Measurements from ENCODE around the gene DPP10. TPM values are rescaled to one million over a fixed set of nuclear protein-coding genes. Genes with fewer than 3 reads are reported as not detected.
"Not testable (repeated sequence)": the region's sequence is repeated elsewhere in the genome, so short reads cannot be mapped to it uniquely, and the experiment has no call there.

DPP10 gene
- total RNA-seq, 2 donors from 2014 or later: 3.1 to 11.2 TPM

DNA sequence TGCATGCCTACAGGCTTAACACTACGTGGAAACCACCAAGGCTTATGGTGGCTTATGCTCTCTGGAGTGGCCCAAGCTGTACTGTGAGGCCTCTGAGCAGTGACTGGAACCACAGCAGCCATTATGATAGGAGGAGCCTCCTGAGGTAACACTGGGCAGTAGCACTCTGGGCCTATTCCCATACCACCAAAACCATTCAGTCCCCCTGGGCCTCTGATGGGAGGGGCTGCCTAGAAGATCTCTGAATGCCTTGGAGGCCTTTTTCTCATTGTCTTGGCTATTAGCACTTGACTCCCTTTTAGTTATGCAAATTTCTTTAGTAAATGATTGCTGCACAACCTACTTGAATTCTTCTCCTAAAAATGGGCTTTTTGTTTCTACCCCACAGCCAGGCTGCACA is 985.0 kb downstream of the DPP10 start:
- no peak for ATAC-seq
- no peaks in the 10 kb centered on the region for H3K9me3 ChIP-seq
- H3K4me3 ChIP-seq: no peak overlapping the region
- no peaks in the 10 kb centered on the region for H3K36me3 ChIP-seq (replicated peaks in 1 of 2; ENCODE audit: insufficient read depth in 1 of 2, low read depth in 2 of 2)
- TF ChIP-seq POLR2A (IDR thresholded peaks at IDR 0.05): no peak
- TF ChIP-seq, protein P1, sequence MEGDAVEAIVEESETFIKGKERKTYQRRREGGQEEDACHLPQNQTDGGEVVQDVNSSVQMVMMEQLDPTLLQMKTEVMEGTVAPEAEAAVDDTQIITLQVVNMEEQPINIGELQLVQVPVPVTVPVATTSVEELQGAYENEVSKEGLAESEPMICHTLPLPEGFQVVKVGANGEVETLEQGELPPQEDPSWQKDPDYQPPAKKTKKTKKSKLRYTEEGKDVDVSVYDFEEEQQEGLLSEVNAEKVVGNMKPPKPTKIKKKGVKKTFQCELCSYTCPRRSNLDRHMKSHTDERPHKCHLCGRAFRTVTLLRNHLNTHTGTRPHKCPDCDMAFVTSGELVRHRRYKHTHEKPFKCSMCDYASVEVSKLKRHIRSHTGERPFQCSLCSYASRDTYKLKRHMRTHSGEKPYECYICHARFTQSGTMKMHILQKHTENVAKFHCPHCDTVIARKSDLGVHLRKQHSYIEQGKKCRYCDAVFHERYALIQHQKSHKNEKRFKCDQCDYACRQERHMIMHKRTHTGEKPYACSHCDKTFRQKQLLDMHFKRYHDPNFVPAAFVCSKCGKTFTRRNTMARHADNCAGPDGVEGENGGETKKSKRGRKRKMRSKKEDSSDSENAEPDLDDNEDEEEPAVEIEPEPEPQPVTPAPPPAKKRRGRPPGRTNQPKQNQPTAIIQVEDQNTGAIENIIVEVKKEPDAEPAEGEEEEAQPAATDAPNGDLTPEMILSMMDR (IDR thresholded peaks at IDR 0.05): no peak
- 100% methylated on average over 1 of the region's 1 CpG; no CpG with 5 or more reads in 1 of the 2 donors for WGBS, 2 donors
- no peak for DNase-seq
- H3K27me3 ChIP-seq: no peaks in the 10 kb centered on the region
- intact Hi-C loops (cut with DNase I): no loop called here
- no peaks in the 10 kb centered on the region for H3K4me1 ChIP-seq
- H3K27ac ChIP-seq: no peak overlapping the region

DNA sequence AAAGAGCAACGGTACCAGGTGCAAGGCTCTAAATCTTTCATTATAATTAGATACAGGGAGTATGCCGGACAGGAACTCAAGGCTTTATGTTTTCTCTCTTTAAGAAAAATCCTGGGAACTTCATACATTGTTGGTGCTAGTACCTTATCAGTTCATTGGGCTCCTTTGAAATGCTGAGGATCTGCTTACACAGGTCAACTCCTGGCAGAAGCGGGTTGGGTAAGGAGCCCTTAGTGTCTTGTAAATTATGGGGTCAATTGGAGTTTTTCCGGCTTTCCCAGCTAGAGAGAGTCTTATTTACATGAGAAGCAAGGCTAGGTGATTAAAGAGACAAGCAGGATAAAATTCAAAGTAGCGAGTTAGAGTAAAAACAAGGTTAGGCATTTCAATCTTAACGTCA is 998.3 kb downstream of the DPP10 start:
- H3K9me3 ChIP-seq; H3K4me1 ChIP-seq; H3K4me3 ChIP-seq; ATAC-seq; H3K27ac ChIP-seq; DNase-seq; H3K27me3 ChIP-seq; H3K36me3 ChIP-seq (replicated peaks in 1 of 2; ENCODE audit: insufficient read depth in 1 of 2, low read depth in 2 of 2); intact Hi-C loops (cut with DNase I): not testable (repeated sequence)
- WGBS, 2 donors: 40 to 44% methylated on average over 6 of the region's 6 CpGs

DNA sequence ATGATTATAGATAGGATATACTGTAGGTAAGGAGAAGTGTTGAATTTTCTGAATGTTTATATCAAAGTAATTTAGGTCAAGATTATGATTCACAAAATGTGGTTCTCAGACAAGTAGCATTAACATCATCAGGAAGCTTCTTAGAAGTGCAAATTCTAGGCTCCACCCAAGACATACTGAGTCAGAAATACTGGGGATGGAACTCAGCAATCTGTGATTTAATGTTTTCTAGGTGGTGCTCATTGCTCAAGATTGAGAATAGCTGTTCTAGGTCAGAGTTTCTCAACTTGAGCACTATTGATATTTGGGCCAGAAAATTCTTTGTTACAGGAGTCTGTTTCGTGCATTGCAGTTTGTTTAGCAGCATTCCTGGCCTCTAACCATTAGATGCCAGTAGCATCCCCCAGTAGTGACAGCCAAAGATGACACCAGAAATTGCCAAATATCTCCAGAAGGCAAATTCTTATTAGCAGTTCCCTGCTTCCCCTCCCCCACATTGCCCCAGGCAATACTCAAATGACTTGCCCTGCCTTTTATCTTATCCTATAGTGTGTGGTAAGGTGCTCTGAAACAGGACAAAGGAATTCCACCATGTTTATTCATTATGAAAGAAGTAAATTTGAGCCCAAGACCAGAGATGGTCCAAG is 1001.2 kb downstream of the DPP10 start:
- DNase-seq: no peak
- no peak overlapping the region for H3K4me3 ChIP-seq
- 77 to 91% methylated on average over 1 of the region's 1 CpG for WGBS, 2 donors
- intact Hi-C loops (cut with DNase I): no loop called here
- H3K9me3 ChIP-seq: no peaks in the 10 kb centered on the region
- no peaks in the 10 kb centered on the region for H3K4me1 ChIP-seq
- no peak overlapping the region for H3K27ac ChIP-seq
- TF ChIP-seq, protein P1 (IDR thresholded peaks at IDR 0.05): no peak
- no peak for TF ChIP-seq POLR2A (IDR thresholded peaks at IDR 0.05)
- H3K36me3 ChIP-seq (replicated peaks in 1 of 2; ENCODE audit: insufficient read depth in 1 of 2, low read depth in 2 of 2): no peaks in the 10 kb centered on the region
- no peak for ATAC-seq
- no peaks in the 10 kb centered on the region for H3K27me3 ChIP-seq

DNA sequence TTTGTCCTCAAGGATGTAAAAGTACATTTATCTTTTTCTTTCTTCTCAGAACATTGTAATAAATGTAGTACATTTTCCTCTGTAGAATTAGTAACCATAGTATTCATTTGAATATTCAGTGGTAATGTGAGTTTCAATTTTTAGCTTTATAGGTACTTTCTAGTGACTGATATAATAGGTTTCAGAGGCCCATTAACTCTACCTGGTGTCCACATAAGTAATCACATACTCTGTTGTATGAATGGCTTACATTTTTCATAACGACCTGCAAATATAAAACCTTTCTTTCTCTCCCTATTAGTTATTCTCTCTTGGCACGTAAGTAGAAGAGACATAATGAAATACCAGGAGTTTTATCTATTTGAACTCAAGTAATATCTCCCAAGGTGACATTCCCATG is 1017.6 kb downstream of the DPP10 start:
- Histone ChIP-seq H3K27me3 (no peaks in the 10 kb centered on the region), H3K9me3 (no peaks in the 10 kb centered on the region), H3K27ac (no peak overlapping the region), H3K4me1 (peaks cover 3% of the 10 kb centered on the region), H3K36me3 (replicated peaks in 1 of 2; ENCODE audit: insufficient read depth in 1 of 2, low read depth in 2 of 2) (no peaks in the 10 kb centered on the region), H3K4me3 (no peak overlapping the region)
- TF ChIP-seq, protein P1 (IDR thresholded peaks at IDR 0.05): no peak
- no peak for TF ChIP-seq POLR2A (IDR thresholded peaks at IDR 0.05)
- no peak for DNase-seq
- intact Hi-C loops (cut with DNase I): no loop called here
- ATAC-seq: no peak
- 33 to 39% methylated on average over 2 of the region's 2 CpGs for WGBS, 2 donors

DNA sequence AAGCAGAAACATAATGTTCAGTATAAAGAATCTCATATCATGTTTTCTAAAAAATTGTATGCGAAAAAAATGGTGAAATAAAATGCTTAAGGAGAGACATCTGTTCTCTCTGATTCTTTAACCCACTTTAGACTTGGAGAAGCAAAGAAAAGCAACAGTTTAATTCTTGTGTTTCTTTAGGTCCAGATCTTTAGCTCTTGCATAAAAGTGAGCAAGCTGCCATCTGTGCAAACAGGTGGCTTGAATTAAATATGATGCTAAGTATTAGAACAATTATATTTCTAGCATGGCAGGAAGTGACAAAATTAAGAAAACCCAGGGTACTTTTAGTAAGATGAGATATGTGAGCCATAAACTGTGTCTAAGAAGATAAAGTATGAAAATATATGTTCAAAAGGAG is 1038.3 kb downstream of the DPP10 start:
- TF ChIP-seq POLR2A (IDR thresholded peaks at IDR 0.05): no peak
- TF ChIP-seq, protein P1 (IDR thresholded peaks at IDR 0.05): no peak
- no peaks in the 10 kb centered on the region for H3K4me1 ChIP-seq
- H3K27me3 ChIP-seq: no peaks in the 10 kb centered on the region
- H3K27ac ChIP-seq: no peak overlapping the region
- H3K4me3 ChIP-seq: no peak overlapping the region
- DNase-seq (no peak), ATAC-seq (no peak)
- H3K9me3 ChIP-seq: peaks cover 0 to under 1% (median 0%) of the 10 kb centered on the region in 3 donors
- no peaks in the 10 kb centered on the region for H3K36me3 ChIP-seq (replicated peaks in 1 of 2; ENCODE audit: insufficient read depth in 1 of 2, low read depth in 2 of 2)
- intact Hi-C loops (cut with DNase I): no loop called here
- WGBS, 2 donors: 77 to 83% methylated on average over 1 of the region's 1 CpG

Measured in body of pancreas (tissue), 4 donors.